ENCODE data around the gene NOL7. TPM values are rescaled to one million over a fixed set of nuclear protein-coding genes. Genes with fewer than 3 reads are reported as not detected.

Gene NOL7
- total RNA-seq, result 10 to 100 TPM; 47.4 to 54.0 TPM
- 10 to 100 TPM; 63.1 to 70.0 TPM for polyA plus RNA-seq
- long read RNA-seq, donor 1, transcript NOL7-202 (8 exons, 1,184 nt), result major isoform, 92 of 123 reads
- long read RNA-seq, donor 1, transcript NOL7-203 (9 exons, 920 nt), result minor isoform, 6 of 123 reads
- long read RNA-seq, donor 1, partial matches to known transcripts, result 19 of 123 reads
- long read RNA-seq, donor 1, other reads (novel, unspliced or antisense), result 5 of 123 reads
- long read RNA-seq, donor 2, transcript NOL7-203 (9 exons, 920 nt), result minor isoform, 5 of 50 reads
- long read RNA-seq, donor 2, transcript NOL7-202 (8 exons, 1,184 nt), result major isoform, 38 of 50 reads
- long read RNA-seq, donor 2, partial matches to known transcripts, result 5 of 50 reads
- long read RNA-seq, donor 2, other reads (novel, unspliced or antisense), result 2 of 50 reads

DNA sequence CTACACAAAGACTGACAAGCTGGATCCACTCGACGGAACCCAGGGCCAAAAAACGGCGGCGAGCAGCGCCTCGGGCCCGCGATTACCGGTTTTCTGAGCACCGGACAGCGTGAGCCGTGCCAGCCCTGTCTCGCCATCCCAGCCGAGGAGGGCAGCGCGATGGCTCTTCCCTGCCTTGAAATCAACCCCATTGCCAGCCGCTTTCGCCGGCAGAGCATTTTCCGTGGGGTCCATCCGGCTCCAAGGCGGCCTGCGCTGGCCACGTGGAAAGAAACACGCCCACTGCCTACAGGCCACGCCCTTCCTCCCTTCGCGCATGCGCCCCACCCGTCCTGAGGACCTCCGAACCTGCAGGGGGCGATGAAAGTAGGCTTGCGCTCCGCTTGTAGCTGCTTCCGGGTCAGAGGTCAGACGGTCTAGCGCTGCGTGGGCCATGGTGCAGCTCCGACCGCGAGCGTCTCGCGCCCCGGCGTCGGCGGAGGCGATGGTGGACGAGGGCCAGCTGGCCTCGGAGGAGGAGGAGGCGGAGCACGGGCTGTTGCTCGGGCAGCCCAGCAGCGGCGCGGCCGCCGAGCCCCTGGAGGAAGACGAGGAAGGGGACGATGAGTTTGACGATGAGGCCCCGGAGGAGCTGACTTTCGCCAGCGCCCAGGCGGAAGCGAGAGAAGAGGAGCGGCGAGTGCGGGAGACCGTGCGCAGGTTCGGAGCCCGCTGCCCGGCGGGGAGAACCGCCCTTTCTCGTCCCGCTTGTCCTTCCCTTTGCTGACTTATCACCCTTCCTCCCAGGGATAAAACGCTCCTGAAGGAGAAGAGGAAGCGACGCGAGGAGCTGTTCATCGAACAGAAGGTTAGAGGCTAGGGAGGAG is at the start of gene NOL7:
Gene NOL7 (plus strand): TSS at position 410 of the 866 bp plus-strand sequence. CDS start 24 bp downstream, at position 434.
- WGBS, 2 donors, result 0 to 1% methylated on average over 81 to 85 of the region's 85 CpGs
- no peaks in the 10 kb centered on the region for H3K9me3 ChIP-seq (ENCODE audit: control insufficient read depth, low read length)
- no peaks in the 10 kb centered on the region for H3K27me3 ChIP-seq (ENCODE audit: control insufficient read depth in 1 of 2, insufficient read depth in 2 of 2, low read length in 1 of 2)
- H3K27ac ChIP-seq (ENCODE audit: low read depth in 1 of 2, low read length in 2 of 2), result peak within 1 kb of the TSS; percentile 78 to 80
- ATAC-seq (ENCODE audit: low FRiP score) (peak; percentile 99), DNase-seq (peak; percentile 98 to 99)
- peaks cover 0 to 3% of the 10 kb centered on the region in 2 donors for H3K36me3 ChIP-seq (ENCODE audit: control insufficient read depth in 1 of 2, insufficient read depth in 2 of 2, low read length in 1 of 2)
- peaks cover 0 to 3% of the 10 kb centered on the region in 2 donors for H3K4me1 ChIP-seq (ENCODE audit: control insufficient read depth in 1 of 2, insufficient read depth in 2 of 2, low read length in 2 of 2)
- peak within 1 kb of the TSS; percentile 55 to 74 for H3K4me3 ChIP-seq (ENCODE audit: low read length in 2 of 2)
- intact Hi-C loops (cut with DNase I), result loop anchor here (1.0 to 10.0 kb wide), 4 partner anchors 96 to 152 kb away; partner anchors contain the start of gene RANBP9 (in 2 of the 2)

DNA sequence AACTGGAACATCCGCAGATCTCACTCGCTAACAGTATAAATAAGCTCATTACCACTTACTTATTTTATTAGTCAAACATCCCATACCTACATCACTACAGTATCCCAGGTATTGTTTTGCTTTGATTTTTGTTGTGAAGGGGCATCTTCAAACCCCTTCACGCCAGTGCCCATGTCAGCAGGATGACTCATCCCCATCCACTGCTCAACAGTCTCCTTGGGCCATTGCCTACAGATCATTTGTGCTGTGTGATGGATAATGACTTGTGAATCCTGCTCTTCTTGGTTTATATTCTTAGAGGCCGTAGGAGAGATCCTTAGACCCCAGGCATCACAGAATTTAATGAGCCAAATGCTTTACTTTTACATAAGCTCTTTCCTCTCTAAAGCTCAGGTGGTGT is 49.2 kb upstream of the NOL7 start:
- no peak for ATAC-seq (ENCODE audit: low FRiP score)
- H3K27me3 ChIP-seq (ENCODE audit: control insufficient read depth in 1 of 2, insufficient read depth in 2 of 2, low read length in 1 of 2), result no peaks in the 10 kb centered on the region
- no peak overlapping the region for H3K4me3 ChIP-seq (ENCODE audit: low read length in 2 of 2)
- no peak for DNase-seq
- H3K9me3 ChIP-seq (ENCODE audit: control insufficient read depth, low read length), result no peaks in the 10 kb centered on the region
- WGBS, 2 donors, result 93 to 96% methylated on average over 4 of the region's 4 CpGs
- intact Hi-C loops (cut with DNase I), result no loop called here
- H3K4me1 ChIP-seq (ENCODE audit: control insufficient read depth in 1 of 2, insufficient read depth in 2 of 2, low read length in 2 of 2), result no peaks in the 10 kb centered on the region
- no peak overlapping the region for H3K27ac ChIP-seq (ENCODE audit: low read depth in 1 of 2, low read length in 2 of 2)
- H3K36me3 ChIP-seq (ENCODE audit: control insufficient read depth in 1 of 2, insufficient read depth in 2 of 2, low read length in 1 of 2), result no peaks in the 10 kb centered on the region

GRCh38 chr6:13566500-13566899 is 48.6 kb upstream of the NOL7 start:
- Histone ChIP-seq H3K9me3 (ENCODE audit: control insufficient read depth, low read length) (no peaks in the 10 kb centered on the region), H3K27ac (ENCODE audit: low read depth in 1 of 2, low read length in 2 of 2) (no peak overlapping the region), H3K36me3 (ENCODE audit: control insufficient read depth in 1 of 2, insufficient read depth in 2 of 2, low read length in 1 of 2) (no peaks in the 10 kb centered on the region), H3K27me3 (ENCODE audit: control insufficient read depth in 1 of 2, insufficient read depth in 2 of 2, low read length in 1 of 2) (no peaks in the 10 kb centered on the region), H3K4me3 (ENCODE audit: low read length in 2 of 2) (no peak overlapping the region), H3K4me1 (ENCODE audit: control insufficient read depth in 1 of 2, insufficient read depth in 2 of 2, low read length in 2 of 2) (no peaks in the 10 kb centered on the region)
- 91 to 92% methylated on average over 3 of the region's 3 CpGs for WGBS, 2 donors
- DNase-seq, result no peak
- intact Hi-C loops (cut with DNase I), result no loop called here
- ATAC-seq (ENCODE audit: low FRiP score), result no peak

- intact Hi-C loops (cut with DNase I), result no loop called here
- no peak for DNase-seq
- no peak for ATAC-seq (ENCODE audit: low FRiP score)
- no peaks in the 10 kb centered on the region for H3K9me3 ChIP-seq (ENCODE audit: control insufficient read depth, low read length)
- H3K4me1 ChIP-seq (ENCODE audit: control insufficient read depth in 1 of 2, insufficient read depth in 2 of 2, low read length in 2 of 2), result no peaks in the 10 kb centered on the region
- WGBS, 2 donors, result 83 to 84% methylated on average over 5 of the region's 5 CpGs
- H3K27me3 ChIP-seq (ENCODE audit: control insufficient read depth in 1 of 2, insufficient read depth in 2 of 2, low read length in 1 of 2), result no peaks in the 10 kb centered on the region
- no peak overlapping the region for H3K4me3 ChIP-seq (ENCODE audit: low read length in 2 of 2)
- no peaks in the 10 kb centered on the region for H3K36me3 ChIP-seq (ENCODE audit: control insufficient read depth in 1 of 2, insufficient read depth in 2 of 2, low read length in 1 of 2)
- H3K27ac ChIP-seq (ENCODE audit: low read depth in 1 of 2, low read length in 2 of 2), result no peak overlapping the region
Measured at GRCh38 chr6:13568970-13569369, 46.2 kb upstream of the NOL7 start.

GRCh38 chr6:13572240-13572639 is 42.9 kb upstream of the NOL7 start:
- Histone ChIP-seq H3K4me3 (ENCODE audit: low read length in 2 of 2) (no peak overlapping the region), H3K36me3 (ENCODE audit: control insufficient read depth in 1 of 2, insufficient read depth in 2 of 2, low read length in 1 of 2) (no peaks in the 10 kb centered on the region), H3K9me3 (ENCODE audit: control insufficient read depth, low read length) (no peaks in the 10 kb centered on the region), H3K4me1 (ENCODE audit: control insufficient read depth in 1 of 2, insufficient read depth in 2 of 2, low read length in 2 of 2) (no peaks in the 10 kb centered on the region), H3K27me3 (ENCODE audit: control insufficient read depth in 1 of 2, insufficient read depth in 2 of 2, low read length in 1 of 2) (no peaks in the 10 kb centered on the region), H3K27ac (ENCODE audit: low read depth in 1 of 2, low read length in 2 of 2) (no peak overlapping the region)
- WGBS, 2 donors, result 89 to 90% methylated on average over 7 of the region's 7 CpGs
- intact Hi-C loops (cut with DNase I), result no loop called here
- no peak for ATAC-seq (ENCODE audit: low FRiP score)
- no peak for DNase-seq

DNA sequence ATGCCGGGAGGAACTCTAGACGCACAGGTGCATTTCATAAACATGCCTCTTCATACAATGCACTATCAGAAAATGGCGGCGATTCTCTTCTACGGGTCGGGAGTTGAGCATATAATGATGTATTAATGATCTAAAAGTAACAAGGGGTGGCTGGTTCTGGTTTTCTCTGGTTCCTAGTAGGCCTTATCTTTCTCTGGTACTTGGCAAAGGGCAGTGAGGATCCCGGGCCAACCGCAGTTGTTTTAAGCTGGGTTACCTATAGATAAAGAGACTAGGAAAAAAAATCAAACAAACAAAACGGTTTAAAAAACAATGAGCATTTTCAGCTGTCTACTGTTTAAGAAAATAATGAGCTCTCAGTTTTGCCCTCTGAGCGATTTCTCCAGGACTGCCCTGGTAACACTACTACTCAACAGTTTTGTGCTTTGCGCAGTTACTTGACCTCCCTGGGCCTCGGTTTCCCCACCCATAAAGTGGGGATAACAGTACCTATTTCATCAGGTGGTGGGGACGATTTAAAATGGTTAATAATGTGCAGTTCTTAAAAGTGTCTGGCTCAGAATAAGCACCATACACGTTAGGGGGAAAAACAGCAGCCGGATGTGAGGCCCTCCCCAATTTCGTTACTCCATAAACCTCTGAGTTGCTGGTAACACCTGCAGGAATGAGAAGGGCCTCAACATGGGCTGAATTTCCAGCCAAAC is 42.0 kb upstream of the NOL7 start:
- intact Hi-C loops (cut with DNase I), result no loop called here
- Histone ChIP-seq H3K9me3 (ENCODE audit: control insufficient read depth, low read length) (no peaks in the 10 kb centered on the region), H3K27ac (ENCODE audit: low read depth in 1 of 2, low read length in 2 of 2) (no peak overlapping the region), H3K4me3 (ENCODE audit: low read length in 2 of 2) (peak overlapping the region in 1 of 2 donors; percentile 59), H3K4me1 (ENCODE audit: control insufficient read depth in 1 of 2, insufficient read depth in 2 of 2, low read length in 2 of 2) (no peaks in the 10 kb centered on the region), H3K27me3 (ENCODE audit: control insufficient read depth in 1 of 2, insufficient read depth in 2 of 2, low read length in 1 of 2) (no peaks in the 10 kb centered on the region), H3K36me3 (ENCODE audit: control insufficient read depth in 1 of 2, insufficient read depth in 2 of 2, low read length in 1 of 2) (no peaks in the 10 kb centered on the region)
- ATAC-seq (ENCODE audit: low FRiP score), result no peak
- WGBS, 2 donors, result 82 to 83% methylated on average over 16 of the region's 16 CpGs
- no peak for DNase-seq

DNA sequence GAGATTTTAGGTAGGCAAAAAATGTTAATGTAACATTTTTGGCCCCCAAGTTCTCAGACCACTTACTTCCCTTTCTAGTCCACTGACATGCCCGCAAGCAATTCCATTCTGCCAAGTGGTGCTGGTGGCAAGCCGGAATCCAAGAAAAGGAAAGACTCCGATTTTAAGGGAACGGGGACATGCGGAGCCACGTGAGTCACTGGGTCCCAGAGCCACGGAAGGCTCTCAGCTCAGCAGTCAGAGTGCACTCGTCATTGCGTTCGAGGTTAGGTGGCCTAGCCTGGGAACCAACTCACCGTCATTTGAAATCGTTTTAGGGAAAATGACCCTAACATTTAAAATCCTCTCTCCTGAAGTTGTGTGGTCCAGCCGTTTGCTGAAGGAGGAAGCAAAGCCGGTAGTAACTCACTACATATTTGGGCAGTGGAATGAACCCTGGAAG is 41.4 kb upstream of the NOL7 start:
- DNase-seq (peak; percentile 67 to 86), ATAC-seq (ENCODE audit: low FRiP score) (no peak)
- Histone ChIP-seq H3K9me3 (ENCODE audit: control insufficient read depth, low read length) (no peaks in the 10 kb centered on the region), H3K4me3 (ENCODE audit: low read length in 2 of 2) (peak overlapping the region; percentile 55 to 59), H3K27me3 (ENCODE audit: control insufficient read depth in 1 of 2, insufficient read depth in 2 of 2, low read length in 1 of 2) (no peaks in the 10 kb centered on the region), H3K4me1 (ENCODE audit: control insufficient read depth in 1 of 2, insufficient read depth in 2 of 2, low read length in 2 of 2) (no peaks in the 10 kb centered on the region), H3K36me3 (ENCODE audit: control insufficient read depth in 1 of 2, insufficient read depth in 2 of 2, low read length in 1 of 2) (no peaks in the 10 kb centered on the region), H3K27ac (ENCODE audit: low read depth in 1 of 2, low read length in 2 of 2) (peak overlapping the region; percentile 2)
- WGBS, 2 donors, result 1% methylated on average over 14 of the region's 14 CpGs
- intact Hi-C loops (cut with DNase I), result no loop called here

DNA sequence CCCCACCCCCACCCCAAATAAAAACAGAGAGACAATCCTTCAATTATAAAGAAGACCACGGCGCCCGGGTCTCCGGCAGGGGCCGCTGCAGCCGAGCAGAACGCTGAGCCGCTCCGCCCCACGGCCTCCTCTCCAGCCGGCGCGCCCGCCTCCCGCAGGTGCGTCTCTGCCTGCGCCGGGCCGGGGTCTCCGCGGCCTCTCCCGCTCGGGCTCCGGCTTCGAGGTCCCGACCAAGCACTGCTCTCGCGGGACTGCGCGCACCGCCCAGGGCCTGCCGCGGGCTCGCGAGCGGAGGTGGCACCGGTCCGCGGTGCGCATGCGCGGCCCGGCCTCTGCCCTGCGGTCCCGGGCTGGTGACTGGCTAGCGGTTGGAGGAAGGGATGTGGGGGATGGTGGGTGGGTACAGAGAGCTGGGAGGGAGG is 41.0 kb upstream of the NOL7 start:
- Histone ChIP-seq H3K4me3 (ENCODE audit: low read length in 2 of 2) (peak overlapping the region; percentile 55 to 59), H3K36me3 (ENCODE audit: control insufficient read depth in 1 of 2, insufficient read depth in 2 of 2, low read length in 1 of 2) (no peaks in the 10 kb centered on the region), H3K27ac (ENCODE audit: low read depth in 1 of 2, low read length in 2 of 2) (peak overlapping the region; percentile 2 to 72), H3K27me3 (ENCODE audit: control insufficient read depth in 1 of 2, insufficient read depth in 2 of 2, low read length in 1 of 2) (no peaks in the 10 kb centered on the region), H3K4me1 (ENCODE audit: control insufficient read depth in 1 of 2, insufficient read depth in 2 of 2, low read length in 2 of 2) (no peaks in the 10 kb centered on the region), H3K9me3 (ENCODE audit: control insufficient read depth, low read length) (no peaks in the 10 kb centered on the region)
- DNase-seq (peak; percentile 95 to 96), ATAC-seq (ENCODE audit: low FRiP score) (peak; percentile 98)
- 0% methylated on average over 36 to 46 of the region's 46 CpGs for WGBS, 2 donors
- intact Hi-C loops (cut with DNase I), result no loop called here

All from aorta (tissue), 5 donors.